GM21360 (cell line): Measurements from ENCODE around the gene MYOM3.
"Not testable (repeated sequence)": the region's sequence is repeated elsewhere in the genome, so short reads cannot be mapped to it uniquely, and the experiment has no call there.

Experiments used
- ATAC-seq: cut with Tn5 transposase; IDR thresholded peaks from one replicate; pipeline ENCODE4 v1.9.1; 2021; ENCODE audit warnings: mild to moderate bottlenecking, moderate library complexity; ENCODE audit not compliant: unreplicated experiment

Gene MYOM3

GRCh38 chr1:24077278-24077978 lies 34.5 kb downstream of the MYOM3 start:
- ATAC-seq: no peak

- no peak for ATAC-seq
Observed at GRCh38 chr1:24075946-24076345, 36.0 kb downstream of the MYOM3 start.

GRCh38 chr1:24075590-24075854 lies 36.4 kb downstream of the MYOM3 start:
- no peak for ATAC-seq

GRCh38 chr1:24074817-24075589 lies 36.9 kb downstream of the MYOM3 start:
- no peak for ATAC-seq

- ATAC-seq: no peak
Observed at GRCh38 chr1:24074196-24074595, 37.7 kb downstream of the MYOM3 start.

- ATAC-seq: no peak
Observed at GRCh38 chr1:24071941-24072340, 40.0 kb downstream of the MYOM3 start.

GRCh38 chr1:24070821-24071393 lies 41.0 kb downstream of the MYOM3 start:
- ATAC-seq: no peak

- no peak for ATAC-seq
Observed at GRCh38 chr1:24069817-24070216, 42.1 kb downstream of the MYOM3 start.

GRCh38 chr1:24067978-24068377 lies 44.0 kb downstream of the MYOM3 start:
- ATAC-seq: no peak

GRCh38 chr1:24065304-24065703 lies 46.6 kb downstream of the MYOM3 start:
- ATAC-seq: no peak

GRCh38 chr1:24062221-24062620 lies 49.7 kb downstream of the MYOM3 start:
- no peak for ATAC-seq

- no peak for ATAC-seq
Observed at GRCh38 chr1:24060482-24060881, 51.5 kb downstream of the MYOM3 start.

GRCh38 chr1:24058671-24059455 lies 53.1 kb downstream of the MYOM3 start:
- no peak for ATAC-seq

GRCh38 chr1:24057171-24057570 lies 54.8 kb downstream of the MYOM3 start:
- no peak for ATAC-seq

GRCh38 chr1:24055681-24056080 lies 56.3 kb downstream of the MYOM3 start:
- no peak for ATAC-seq

- no peak for ATAC-seq
Observed at GRCh38 chr1:24052220-24052619, 59.7 kb downstream of the MYOM3 start.

GRCh38 chr1:24051206-24051945 lies 60.6 kb downstream of the MYOM3 start:
- no peak for ATAC-seq

GRCh38 chr1:24049733-24050132 lies 62.2 kb downstream of the MYOM3 start:
- ATAC-seq: no peak

GRCh38 chr1:24048894-24049293 lies 63.0 kb downstream of the MYOM3 start:
- not testable (repeated sequence) for ATAC-seq

- ATAC-seq: no peak
Observed at GRCh38 chr1:24048205-24048869, 63.6 kb downstream of the MYOM3 start.
